Measurements from ENCODE around the gene HDAC9.

Gene HDAC9

DNA sequence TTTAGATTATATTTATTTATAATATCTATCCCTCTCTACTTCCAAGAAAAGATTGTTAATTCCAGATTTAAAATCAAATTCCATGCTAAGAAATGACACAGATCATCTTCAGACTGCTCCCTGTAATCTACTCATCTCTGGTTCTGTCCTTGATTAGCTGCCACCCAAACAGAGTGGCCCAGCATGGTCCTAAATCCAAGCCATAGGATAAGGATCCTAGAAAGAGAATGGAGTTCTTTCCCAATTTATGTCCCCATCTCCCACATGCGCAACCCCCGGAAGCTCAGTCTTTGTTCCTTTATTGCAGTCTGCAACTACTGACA lies 23.4 kb upstream of the HDAC9 start:
- no peak overlapping the region for H3K27ac ChIP-seq
- TF ChIP-seq CTCF (conservative IDR thresholded peaks at IDR 0.05) (no peak), ZFX (IDR thresholded peaks at IDR 0.05) (no peak)

GRCh38 chr7:18473119-18473518 lies 22.4 kb upstream of the HDAC9 start:
- H3K27ac ChIP-seq, result no peak overlapping the region
- TF ChIP-seq CTCF (conservative IDR thresholded peaks at IDR 0.05) (no peak), ZFX (IDR thresholded peaks at IDR 0.05) (no peak)

DNA sequence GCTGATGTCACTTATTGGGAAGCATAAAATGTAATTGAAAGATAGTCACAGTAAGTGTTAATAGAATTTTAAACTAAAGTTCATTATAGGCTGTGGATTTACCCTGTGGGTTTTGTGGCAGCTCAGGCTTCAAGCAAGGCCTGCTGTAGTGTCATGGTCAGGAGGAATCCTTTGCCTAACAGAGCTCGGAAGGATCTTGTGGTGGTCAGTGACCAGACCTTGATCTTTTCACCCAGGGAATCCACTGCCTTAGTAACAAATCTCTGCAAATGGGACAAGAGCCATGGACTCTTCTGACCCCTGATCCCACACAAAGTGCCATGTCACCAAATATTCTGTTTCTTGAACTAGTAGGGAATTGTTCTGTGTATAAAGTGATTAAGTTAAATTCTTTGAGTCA lies 20.6 kb upstream of the HDAC9 start:
- TF ChIP-seq CTCF (conservative IDR thresholded peaks at IDR 0.05) (no peak), ZFX (IDR thresholded peaks at IDR 0.05) (no peak)
- no peak overlapping the region for H3K27ac ChIP-seq

DNA sequence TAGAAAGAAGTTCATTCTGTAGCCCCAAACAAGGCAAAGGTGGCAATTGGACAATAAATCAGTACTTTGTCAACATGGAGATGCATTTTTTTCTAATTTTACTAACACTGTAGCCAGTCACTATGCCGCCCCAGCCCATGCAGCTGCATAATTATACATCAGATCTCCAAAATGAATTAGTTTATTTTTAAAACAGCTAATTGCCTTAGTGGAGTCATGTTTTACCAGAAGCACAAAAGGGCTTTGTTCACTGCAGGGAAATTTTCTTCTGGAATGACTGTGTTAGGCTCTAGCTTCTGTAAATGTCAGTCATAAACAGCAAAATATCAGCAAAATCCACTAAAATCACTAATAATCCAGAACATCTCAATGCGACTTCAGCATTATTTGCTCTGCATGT lies 20.1 kb upstream of the HDAC9 start:
- TF ChIP-seq ZFX (IDR thresholded peaks at IDR 0.05), result no peak
- TF ChIP-seq CTCF (conservative IDR thresholded peaks at IDR 0.05), result no peak

DNA sequence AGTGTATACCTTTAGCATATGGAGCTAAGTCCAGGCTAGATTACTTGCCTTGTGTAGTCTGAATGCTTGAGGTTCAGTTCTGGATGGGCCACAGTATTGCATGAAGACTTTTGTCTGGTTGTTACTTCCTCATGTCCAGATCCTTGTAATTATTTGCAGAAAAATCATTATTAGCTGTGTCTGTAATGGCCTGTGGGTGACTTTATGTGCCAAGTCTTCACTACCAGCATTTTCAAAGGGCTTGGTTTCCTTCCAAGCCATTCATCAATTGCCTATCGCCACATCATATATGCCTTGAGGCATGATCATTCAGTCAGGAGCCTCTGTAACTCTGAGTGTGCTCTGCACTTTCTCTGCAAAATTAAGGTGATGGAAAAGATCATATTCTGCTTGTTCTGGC lies 13.8 kb upstream of the HDAC9 start:
- TF ChIP-seq ZFX (IDR thresholded peaks at IDR 0.05) (no peak), CTCF (conservative IDR thresholded peaks at IDR 0.05) (no peak)
- H3K27ac ChIP-seq, result no peak overlapping the region

More for the DNA sequence above, 20.1 kb upstream of the HDAC9 start:
- H3K27ac ChIP-seq, result no peak overlapping the region

- H3K27ac ChIP-seq, result no peak overlapping the region
- no peak for TF ChIP-seq CTCF (conservative IDR thresholded peaks at IDR 0.05)
- TF ChIP-seq ZFX (IDR thresholded peaks at IDR 0.05), result no peak
Observed at GRCh38 chr7:18488049-18488448, 7.5 kb upstream of the HDAC9 start.

- no peak overlapping the region for H3K27ac ChIP-seq
- no peak for TF ChIP-seq ZFX (IDR thresholded peaks at IDR 0.05)
Observed at GRCh38 chr7:18489624-18490023, 5.9 kb upstream of the HDAC9 start.

GRCh38 chr7:18491871-18492270 lies 3.7 kb upstream of the HDAC9 start:
- H3K27ac ChIP-seq, result no peak overlapping the region
- TF ChIP-seq ZFX (IDR thresholded peaks at IDR 0.05), result no peak
- no peak for TF ChIP-seq CTCF (conservative IDR thresholded peaks at IDR 0.05)
